Activated T-helper 1 cell treated with anti-CD3 and anti-CD28 coated beads, Interleukin-2, amount 50 U/mL, for 16 hours (primary cell): Measurements from ENCODE around the gene GYS2.

Experiments
- DNase-seq, 2 donors: peaks; one replicate each; pipeline ENCODE4 v3.0.0-alpha.2; 2020; ENCODE audit warnings: low read depth in 1 of 2, low spot score in 1 of 2

Gene GYS2

DNA sequence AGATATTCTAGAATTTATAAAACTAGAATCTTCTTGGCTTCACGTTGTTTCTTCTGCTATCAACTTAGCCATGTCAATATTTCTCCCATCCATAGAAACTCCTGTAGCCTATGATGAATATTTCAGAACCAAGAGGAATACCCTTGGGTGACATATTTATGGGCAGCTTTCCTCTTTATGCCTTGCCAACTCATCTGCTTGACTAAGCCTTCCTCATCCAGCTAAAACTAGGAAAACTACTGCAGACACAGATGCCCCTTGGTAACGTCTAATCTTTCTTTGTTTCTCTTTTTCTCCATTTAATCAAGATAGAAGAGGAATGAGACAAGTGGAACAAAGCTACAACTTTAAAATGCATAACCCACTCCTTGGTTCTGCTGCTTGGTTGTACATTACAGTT lies 96.8 kb downstream of the GYS2 start:
- no peak for DNase-seq

DNA sequence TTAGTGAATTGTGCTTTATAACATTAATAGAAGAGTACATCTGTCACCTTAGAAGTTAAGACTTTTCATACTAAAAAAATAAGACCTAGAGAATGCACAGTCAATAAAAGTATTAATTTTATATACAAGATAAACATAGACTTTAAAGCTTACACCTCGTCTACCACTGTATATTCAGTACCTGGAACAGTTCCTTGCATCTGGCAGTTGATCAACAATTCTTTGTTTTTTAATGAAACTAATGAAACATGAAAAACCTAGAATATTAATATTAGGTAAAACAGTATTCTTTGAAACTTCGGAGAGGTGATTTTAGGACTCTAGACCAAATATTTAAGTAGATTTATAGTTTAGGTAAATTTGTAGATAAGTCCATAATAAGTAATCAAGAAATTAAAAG lies 98.8 kb downstream of the GYS2 start:
- no peak for DNase-seq

DNA sequence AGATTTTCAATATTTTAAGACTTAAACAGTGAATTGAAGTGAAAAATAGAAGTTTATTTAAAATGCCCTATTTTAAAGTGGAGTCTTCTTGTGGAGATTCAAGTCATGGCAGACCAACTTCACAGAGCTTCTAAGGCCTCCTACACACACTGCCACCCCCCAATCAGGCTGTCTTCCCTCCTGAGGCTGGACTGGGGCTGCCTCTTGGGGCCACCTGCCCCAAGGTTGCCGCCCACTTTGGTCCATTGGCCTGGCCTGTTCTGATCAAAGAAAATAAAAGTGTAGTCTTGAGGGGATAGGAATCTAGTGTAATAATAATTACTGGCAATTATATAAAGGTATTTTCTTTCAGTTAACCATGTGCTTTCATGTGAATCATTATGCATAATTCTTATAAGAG lies 101.8 kb downstream of the GYS2 start:
- no peak for DNase-seq

- DNase-seq: peak; percentile 5 to 20
These were observed 102.5 kb downstream of the GYS2 start for GRCh38 chr12:21502164-21502496.

DNA sequence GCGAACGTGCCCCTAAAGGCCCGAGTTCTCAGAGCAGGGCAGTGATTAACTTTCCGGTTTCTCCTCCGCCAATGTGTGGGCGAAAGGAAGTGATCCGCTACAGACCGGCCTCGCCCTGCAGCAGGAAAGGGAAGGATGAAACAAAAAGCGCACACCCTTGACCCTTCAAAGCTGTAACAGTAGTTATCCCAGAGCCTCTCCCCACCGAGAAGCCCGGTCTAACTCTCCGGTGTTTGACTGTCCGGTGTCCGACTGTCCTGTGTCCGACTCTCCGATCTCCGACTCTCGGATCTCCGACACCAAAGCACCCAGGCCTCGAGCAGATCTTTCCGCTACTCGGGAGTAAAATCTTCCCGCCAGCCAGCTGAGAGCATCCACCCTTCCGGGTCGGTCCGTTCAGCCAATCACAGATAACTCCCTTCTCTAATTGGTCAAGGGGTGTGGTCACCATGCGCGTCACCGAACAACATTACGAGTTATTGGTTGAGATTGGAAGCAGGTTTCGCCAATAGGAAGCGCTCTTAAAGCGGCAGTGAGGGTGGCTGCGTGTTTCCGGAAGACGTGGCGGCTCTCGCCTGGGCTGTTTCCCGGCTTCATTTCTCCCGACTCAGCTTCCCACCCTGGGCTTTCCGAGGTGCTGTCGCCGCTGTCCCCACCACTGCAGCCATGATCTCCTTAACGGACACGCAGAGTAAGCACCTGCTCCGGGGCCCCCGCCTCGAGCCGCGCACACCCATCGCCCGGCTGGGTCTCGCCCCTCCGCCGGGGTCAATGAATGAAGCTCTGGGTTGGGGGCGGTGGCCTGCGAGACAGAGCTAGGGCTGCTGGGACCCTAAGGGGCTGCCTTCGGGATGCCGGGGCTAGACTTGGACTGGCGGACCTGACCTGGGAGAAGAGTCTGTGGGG lies 103.1 kb downstream of the GYS2 start, which contains the start of the genes GOLT1B and RECQL:
Gene GOLT1B, plus strand, starts transcription at position 532 of the 906 bp plus-strand sequence. Its CDS starts 135 bp downstream, at position 667.
Gene RECQL, minus strand, starts transcription at position 378 of the 906 bp plus-strand sequence. CDS start 2,065 bp downstream, outside the sequence.
- peak; percentile 67 to 79 for DNase-seq

GRCh38 chr12:21500786-21501257 lies 103.8 kb downstream of the GYS2 start:
- no peak for DNase-seq

DNA sequence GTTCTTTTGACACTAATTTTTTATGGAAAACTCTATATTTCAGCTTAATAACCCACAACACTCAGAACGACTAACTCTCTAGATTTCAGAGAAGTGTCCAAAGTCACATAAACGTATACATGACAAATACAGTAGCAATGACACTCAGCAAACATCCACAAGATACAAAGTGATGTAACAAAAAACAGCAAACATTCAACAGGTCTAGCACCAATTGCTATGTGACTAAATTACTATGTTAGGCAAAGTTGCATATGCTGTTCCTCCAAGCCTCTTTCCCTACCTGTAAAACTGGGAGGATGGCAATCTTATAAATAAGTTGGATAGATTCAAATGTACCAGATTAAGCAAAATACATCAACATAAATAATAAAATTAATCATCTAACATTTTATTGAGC lies 104.9 kb downstream of the GYS2 start:
- DNase-seq: no peak
